Stimulated activated CD4-positive, alpha-beta T cell treated with anti-CD3 and anti-CD28 coated beads, Interleukin-4, amount 100 ng/mL, for 4 hours (primary cell): ENCODE data around the gene ISG20L2.

ENCODE experiments used
- DNase-seq, 2 experiments: peaks; one replicate each; pipeline ENCODE4 v3.0.0-alpha.2; 2020

Gene ISG20L2

GRCh38 chr1:156740237-156740740 lies 11.7 kb upstream of the ISG20L2 start:
- DNase-seq: no peak

- DNase-seq: no peak
Measured at GRCh38 chr1:156738916-156739315, 10.3 kb upstream of the ISG20L2 start.

- DNase-seq: no peak
Measured at GRCh38 chr1:156738407-156738806, 9.8 kb upstream of the ISG20L2 start.

DNA sequence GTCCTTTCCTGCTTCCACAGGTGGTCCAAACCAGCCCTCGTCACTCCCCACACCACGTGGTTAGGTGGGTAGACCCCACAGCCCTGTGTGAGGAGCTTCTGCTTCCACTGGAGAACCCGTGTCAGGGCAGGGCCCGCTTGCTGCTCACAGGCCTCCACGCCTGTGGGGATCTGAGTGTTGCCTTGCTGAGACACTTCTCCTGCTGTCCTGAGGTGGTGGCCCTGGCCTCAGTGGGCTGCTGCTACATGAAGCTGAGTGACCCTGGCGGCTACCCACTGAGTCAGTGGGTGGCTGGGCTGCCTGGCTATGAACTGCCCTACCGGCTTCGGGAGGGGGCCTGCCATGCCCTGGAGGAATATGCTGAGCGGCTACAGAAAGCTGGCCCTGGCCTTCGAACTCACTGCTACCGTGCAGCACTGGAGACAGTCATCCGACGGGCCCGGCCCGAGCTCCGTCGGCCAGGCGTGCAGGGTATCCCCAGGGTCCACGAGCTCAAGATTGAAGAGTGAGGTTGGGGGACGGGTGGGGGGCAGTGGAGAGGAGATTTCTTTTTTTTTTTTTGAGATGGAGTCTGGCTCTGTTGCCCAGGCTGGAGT lies 5.5 kb upstream of the ISG20L2 start:
- no peak for DNase-seq

GRCh38 chr1:156727926-156728598 lies 504 bp downstream of the ISG20L2 start, which contains the start of gene METTL25B:
TSS of gene METTL25B (plus strand) at chr1:156728469. CDS start at chr1:156729105, 636 bp downstream.
- DNase-seq: peak; percentile 66 to 76

DNA sequence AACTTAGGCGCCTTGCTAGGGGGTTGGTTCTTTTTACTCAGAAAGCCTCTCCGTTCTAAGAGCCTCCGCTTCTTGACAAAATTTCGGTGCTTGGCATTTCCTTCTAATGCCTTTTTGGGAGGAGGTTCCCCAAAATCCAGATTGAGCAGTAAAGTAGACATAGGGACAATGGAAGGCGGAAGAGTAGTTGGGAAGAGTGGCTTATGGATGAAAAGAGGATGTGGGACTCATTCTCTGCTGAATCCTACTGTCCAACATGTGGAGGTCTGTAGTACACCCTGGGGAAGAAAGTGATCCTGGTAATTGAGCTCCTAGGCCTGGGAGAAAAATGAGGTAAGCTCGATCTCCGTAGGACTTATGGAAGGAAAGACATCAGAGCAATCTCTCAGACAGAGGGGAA lies 1.1 kb downstream of the ISG20L2 start:
- no peak for DNase-seq

- DNase-seq: peak; percentile 30 to 35
Measured at GRCh38 chr1:156726549-156727226, 1.9 kb downstream of the ISG20L2 start.

GRCh38 chr1:156725683-156726280 lies 2.8 kb downstream of the ISG20L2 start:
- DNase-seq: peak; percentile 64 to 75

GRCh38 chr1:156721535-156721934 lies 7.0 kb downstream of the ISG20L2 start:
- DNase-seq: no peak

- no peak for DNase-seq
Measured at GRCh38 chr1:156721131-156721530, 7.4 kb downstream of the ISG20L2 start.

- no peak for DNase-seq
Measured at GRCh38 chr1:156717351-156717750, 11.2 kb downstream of the ISG20L2 start.

- DNase-seq: no peak
Measured at GRCh38 chr1:156714830-156715229, 13.7 kb downstream of the ISG20L2 start.

DNA sequence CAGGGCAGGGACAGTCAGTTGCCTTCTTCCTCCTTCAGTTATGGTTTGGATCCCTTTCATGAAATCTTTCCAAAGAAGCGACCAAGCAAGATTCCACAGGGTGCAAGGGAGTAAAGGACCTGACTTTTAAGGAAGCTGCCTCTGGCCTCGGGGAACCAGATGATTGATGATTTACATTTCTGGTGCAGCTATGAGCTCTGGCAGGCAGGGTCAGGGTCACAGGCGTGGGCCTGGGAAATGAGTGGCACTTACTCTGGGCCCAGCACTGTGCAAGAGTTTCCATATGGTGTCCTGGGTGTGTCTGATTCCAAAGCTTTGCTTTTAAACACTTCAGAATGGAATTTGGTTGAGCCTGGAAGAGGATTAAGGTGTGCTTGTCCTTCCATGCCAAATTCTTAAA lies 15.9 kb downstream of the ISG20L2 start:
- no peak for DNase-seq

GRCh38 chr1:156711011-156711817 lies 17.4 kb downstream of the ISG20L2 start:
- no peak for DNase-seq

GRCh38 chr1:156709757-156710489 lies 18.6 kb downstream of the ISG20L2 start:
- no peak for DNase-seq

DNA sequence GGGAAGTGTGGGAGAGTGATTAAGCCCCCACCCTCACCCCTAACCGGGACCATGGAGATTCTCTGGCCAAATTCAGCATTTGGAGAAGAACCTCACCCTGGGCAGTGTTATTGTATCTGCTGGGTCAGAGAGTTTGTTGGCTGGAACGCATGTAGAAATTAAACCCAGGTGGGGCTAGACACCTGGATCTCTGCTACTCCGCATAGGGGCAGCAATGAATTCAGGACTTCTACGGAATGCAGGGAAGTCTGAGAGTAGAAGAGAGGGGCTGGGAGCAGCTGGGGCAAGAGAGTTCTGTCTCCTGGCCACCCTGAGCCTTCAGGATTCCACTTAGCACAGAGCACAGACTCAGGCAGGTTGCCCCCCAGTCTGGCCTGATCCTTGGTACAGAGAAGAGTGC lies 19.5 kb downstream of the ISG20L2 start:
- no peak for DNase-seq

GRCh38 chr1:156708218-156708661 lies 20.3 kb downstream of the ISG20L2 start:
- no peak for DNase-seq

DNA sequence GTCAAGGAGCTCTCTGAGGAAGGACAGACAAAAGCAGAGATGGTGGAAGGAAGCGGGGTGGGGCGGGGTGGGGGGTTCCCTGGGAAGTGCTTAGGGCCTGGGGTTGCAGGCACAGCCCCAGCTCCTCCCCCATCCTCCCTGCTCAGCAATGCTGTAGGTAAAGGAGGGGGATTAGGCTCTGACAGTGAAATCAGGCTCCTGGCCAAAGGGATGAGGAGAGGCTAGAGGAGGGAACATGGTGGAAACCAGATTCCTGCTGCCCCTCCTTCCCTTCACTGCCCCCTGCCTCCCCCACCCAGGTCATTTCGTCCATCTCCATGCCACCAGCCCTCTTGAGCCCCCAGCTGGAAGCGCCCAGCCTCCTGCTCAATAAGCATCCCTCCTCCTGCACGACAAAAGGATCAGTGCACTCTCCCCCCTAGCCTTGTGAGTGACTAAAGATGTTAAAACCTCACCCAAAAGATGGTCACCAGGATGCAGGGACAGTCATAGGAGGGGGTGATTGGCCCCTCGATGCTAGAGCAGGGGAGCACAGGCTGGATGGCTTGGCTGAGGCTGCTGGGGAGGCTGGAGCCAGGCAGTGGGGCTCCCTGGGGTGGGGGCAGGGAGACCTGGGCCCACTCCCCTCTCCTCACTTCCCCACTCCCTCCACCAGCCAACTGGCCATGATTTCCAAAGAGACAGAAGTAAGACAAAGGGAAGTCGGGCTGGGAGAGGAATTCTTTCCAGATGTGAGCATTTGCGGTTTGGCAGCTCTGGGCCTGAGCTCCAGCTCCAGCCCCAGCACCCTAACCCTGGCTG lies 20.9 kb downstream of the ISG20L2 start:
- DNase-seq: no peak

GRCh38 chr1:156706657-156707416 lies 21.7 kb downstream of the ISG20L2 start:
- DNase-seq: peak in 1 of 2 experiments; percentile 29
